ENCODE measurements around the gene BSG. TPM values are rescaled to one million over a fixed set of nuclear protein-coding genes. Genes with fewer than 3 reads are reported as not detected.

The BSG gene
- 466 and 497 TPM in 2 replicates for total RNA-seq (2014; rRNA removed; shearing (Covaris generic))

DNA sequence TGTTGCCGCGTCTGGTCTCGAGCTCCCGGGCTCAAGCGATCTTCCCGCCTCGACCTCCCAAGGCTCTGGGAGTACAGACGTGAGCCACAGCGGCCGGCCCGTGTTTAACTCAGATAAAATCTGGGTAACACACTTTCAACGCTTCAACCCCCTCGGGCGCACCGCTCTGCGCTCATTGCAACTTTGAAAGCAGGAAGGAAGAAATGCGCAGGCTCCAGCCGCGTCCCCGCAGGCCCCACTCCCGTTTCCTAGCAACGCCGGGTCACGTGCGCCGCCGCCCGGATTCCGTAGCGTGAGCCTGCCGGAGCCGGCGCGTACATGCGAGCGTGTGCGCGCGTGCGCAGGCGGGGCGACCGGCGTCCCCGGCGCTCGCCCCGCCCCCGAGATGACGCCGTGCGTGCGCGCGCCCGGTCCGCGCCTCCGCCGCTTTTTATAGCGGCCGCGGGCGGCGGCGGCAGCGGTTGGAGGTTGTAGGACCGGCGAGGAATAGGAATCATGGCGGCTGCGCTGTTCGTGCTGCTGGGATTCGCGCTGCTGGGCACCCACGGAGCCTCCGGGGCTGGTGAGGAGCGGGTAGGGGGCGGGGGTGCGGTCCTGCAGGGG is at the start of gene BSG:
BSG (plus strand) TSS at position 457 of the 603 bp plus-strand sequence; CDS start at position 496, 39 bp downstream.

GRCh38 chr19:531753-532560 is 40.4 kb upstream of the BSG start, which contains the start of gene CDC34:
Gene CDC34, plus strand, starts transcription at chr19:531760. Its CDS starts 172 bp downstream, at chr19:531932.

DNA sequence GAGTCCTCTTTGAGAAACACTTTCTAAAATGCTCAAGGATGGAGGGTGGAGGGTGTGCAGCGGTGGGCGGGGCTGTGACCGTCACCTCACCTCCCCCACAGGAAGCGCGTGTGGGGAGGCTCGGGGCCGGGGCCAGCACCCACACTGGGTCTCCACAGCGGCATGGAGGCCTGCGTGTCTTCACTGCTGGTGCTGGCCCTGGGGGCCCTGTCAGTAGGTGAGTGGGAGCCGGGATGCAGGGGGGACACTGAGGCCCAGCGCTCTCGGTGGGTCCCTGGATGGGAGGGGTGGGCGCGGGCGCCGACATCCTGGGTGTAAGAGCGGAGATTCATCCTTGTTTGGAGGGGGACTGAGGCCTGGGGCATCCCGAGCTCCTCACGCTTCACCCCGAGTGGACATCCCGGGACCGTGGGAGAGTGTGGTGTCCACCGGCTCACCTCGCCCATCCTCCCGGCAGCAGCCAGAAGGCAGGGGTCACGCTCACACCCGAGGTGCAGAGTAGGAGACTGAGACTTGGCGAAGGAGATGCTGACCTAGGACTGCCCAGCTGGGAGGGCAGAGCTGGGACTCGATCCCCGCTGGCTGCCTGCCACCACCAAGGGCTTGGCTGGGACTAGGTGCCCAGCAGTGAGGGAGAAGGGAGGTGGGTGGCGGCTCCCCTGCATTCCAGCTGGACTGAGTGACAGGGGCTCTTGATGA is 28.3 kb upstream of the BSG start, which contains the start of gene GZMM:
GZMM (plus strand) TSS at position 144 of the 699 bp plus-strand sequence; CDS start at position 163, 19 bp downstream.

GRCh38 chr19:589693-590395 is 17.4 kb downstream of the BSG start, which contains the start of gene HCN2:
Gene HCN2, plus strand, starts transcription at chr19:589881. Its CDS starts 65 bp downstream, at chr19:589946.

Other genes starting within 250 kb of the BSG start
- 17.9 and 29.4 TPM in 2 replicates for gene MIER2, start 227.8 kb upstream of the BSG start, total RNA-seq (2014; rRNA removed; shearing (Covaris generic))
- 0.58 and 0.98 TPM in 2 replicates for gene C2CD4C, start 163.4 kb upstream of the BSG start, total RNA-seq (2014; rRNA removed; shearing (Covaris generic))
- 2.1 and 2.3 TPM in 2 replicates for gene SHC2, start 111.6 kb upstream of the BSG start, total RNA-seq (2014; rRNA removed; shearing (Covaris generic))
- gene MADCAM1, start 76.1 kb upstream of the BSG start, total RNA-seq (2014; rRNA removed; shearing (Covaris generic)) = 0.08 TPM in 1 of 2 replicates, not detected in the other
- gene TPGS1, start 65.1 kb upstream of the BSG start, total RNA-seq (2014; rRNA removed; shearing (Covaris generic)) = 43.4 and 51.0 TPM in 2 replicates
- 139 and 153 TPM in 2 replicates for gene CDC34, start 40.8 kb upstream of the BSG start, total RNA-seq (2014; rRNA removed; shearing (Covaris generic))
- 0.19 and 2.0 TPM in 2 replicates for gene GZMM, start 28.5 kb upstream of the BSG start, total RNA-seq (2014; rRNA removed; shearing (Covaris generic))
- gene HCN2, start 17.3 kb downstream of the BSG start, total RNA-seq (2014; rRNA removed; shearing (Covaris generic)) = 0.45 and 0.75 TPM in 2 replicates
- 46.5 and 59.4 TPM in 2 replicates for gene POLRMT, start 60.9 kb downstream of the BSG start, total RNA-seq (2014; rRNA removed; shearing (Covaris generic))
- 0.91 and 1.0 TPM in 2 replicates for gene FGF22, start 67.3 kb downstream of the BSG start, total RNA-seq (2014; rRNA removed; shearing (Covaris generic))
- 91.1 and 92.3 TPM in 2 replicates for gene RNF126, start 90.6 kb downstream of the BSG start, total RNA-seq (2014; rRNA removed; shearing (Covaris generic))
- 71.8 and 87.6 TPM in 2 replicates for gene FSTL3, start 103.8 kb downstream of the BSG start, total RNA-seq (2014; rRNA removed; shearing (Covaris generic))
- gene PRSS57, start 122.9 kb downstream of the BSG start, total RNA-seq (2014; rRNA removed; shearing (Covaris generic)) = not detected in 2 replicates
- 4.7 and 5.1 TPM in 2 replicates for gene PALM, start 136.3 kb downstream of the BSG start, total RNA-seq (2014; rRNA removed; shearing (Covaris generic))
- gene MISP, start 178.5 kb downstream of the BSG start, total RNA-seq (2014; rRNA removed; shearing (Covaris generic)) = 4.4 and 5.9 TPM in 2 replicates
- gene PTBP1, start 224.9 kb downstream of the BSG start, total RNA-seq (2014; rRNA removed; shearing (Covaris generic)) = 355 and 456 TPM in 2 replicates
- 0.03 TPM in 1 of 2 replicates, not detected in the other for gene PLPPR3, start 249.4 kb downstream of the BSG start, total RNA-seq (2014; rRNA removed; shearing (Covaris generic))